ENCODE measurements around the gene UGT2B7. TPM values are rescaled to one million over a fixed set of nuclear protein-coding genes. Genes with fewer than 3 reads are reported as not detected.

Gene UGT2B7
- total RNA-seq, 4 donors from 2014 or later: not detected

- TF ChIP-seq POLR2A (IDR thresholded peaks at IDR 0.05) (no peak), EP300 (IDR thresholded peaks at IDR 0.05) (no peak), CTCF (IDR thresholded peaks at IDR 0.05) (no peak)
- H3K27ac ChIP-seq: no peak overlapping the region
- H3K9me3 ChIP-seq: no peaks in the 10 kb centered on the region
- no peak overlapping the region for H3K4me3 ChIP-seq
- no peak for DNase-seq (ENCODE audit: low spot score in 2 of 2)
- no peaks in the 10 kb centered on the region for H3K36me3 ChIP-seq
- 80% methylated on average over 2 of the region's 2 CpGs for WGBS, 2 donors
- no peaks in the 10 kb centered on the region for H3K27me3 ChIP-seq
- H3K4me1 ChIP-seq: no peaks in the 10 kb centered on the region
Observed at GRCh38 chr4:69115851-69116213, 19.6 kb downstream of the UGT2B7 start.

GRCh38 chr4:69116645-69117321 lies 20.5 kb downstream of the UGT2B7 start:
- DNase-seq (ENCODE audit: low spot score in 2 of 2): no peak
- Histone ChIP-seq H3K4me1 (no peaks in the 10 kb centered on the region), H3K27ac (no peak overlapping the region), H3K27me3 (no peaks in the 10 kb centered on the region), H3K36me3 (no peaks in the 10 kb centered on the region), H3K9me3 (no peaks in the 10 kb centered on the region), H3K4me3 (no peak overlapping the region)
- TF ChIP-seq CTCF (IDR thresholded peaks at IDR 0.05) (no peak), EP300 (IDR thresholded peaks at IDR 0.05) (no peak), POLR2A (IDR thresholded peaks at IDR 0.05) (no peak)
- WGBS, 2 donors: 68 to 70% methylated on average over 10 of the region's 10 CpGs

GRCh38 chr4:69120870-69121269 lies 24.6 kb downstream of the UGT2B7 start:
- TF ChIP-seq CTCF (IDR thresholded peaks at IDR 0.05) (no peak), POLR2A (IDR thresholded peaks at IDR 0.05) (no peak), EP300 (IDR thresholded peaks at IDR 0.05) (no peak)
- no peaks in the 10 kb centered on the region for H3K36me3 ChIP-seq
- no peaks in the 10 kb centered on the region for H3K27me3 ChIP-seq
- 67 to 72% methylated on average over 2 of the region's 2 CpGs for WGBS, 2 donors
- no peaks in the 10 kb centered on the region for H3K4me1 ChIP-seq
- H3K27ac ChIP-seq: no peak overlapping the region
- no peak overlapping the region for H3K4me3 ChIP-seq
- no peak for DNase-seq (ENCODE audit: low spot score in 2 of 2)
- no peaks in the 10 kb centered on the region for H3K9me3 ChIP-seq

GRCh38 chr4:69122476-69122875 lies 26.2 kb downstream of the UGT2B7 start:
- 59 to 72% methylated on average over 3 of the region's 3 CpGs for WGBS, 2 donors
- Histone ChIP-seq H3K4me1 (no peaks in the 10 kb centered on the region), H3K27me3 (no peaks in the 10 kb centered on the region), H3K9me3 (no peaks in the 10 kb centered on the region), H3K27ac (no peak overlapping the region), H3K4me3 (no peak overlapping the region), H3K36me3 (no peaks in the 10 kb centered on the region)
- DNase-seq (ENCODE audit: low spot score in 2 of 2): no peak
- TF ChIP-seq POLR2A (IDR thresholded peaks at IDR 0.05) (no peak), CTCF (IDR thresholded peaks at IDR 0.05) (no peak), EP300 (IDR thresholded peaks at IDR 0.05) (no peak)

- Histone ChIP-seq H3K4me1 (no peaks in the 10 kb centered on the region), H3K27ac (no peak overlapping the region), H3K27me3 (no peaks in the 10 kb centered on the region), H3K36me3 (no peaks in the 10 kb centered on the region), H3K4me3 (no peak overlapping the region), H3K9me3 (no peaks in the 10 kb centered on the region)
- WGBS, 2 donors: 80 to 95% methylated on average over 1 of the region's 1 CpG
- TF ChIP-seq POLR2A (IDR thresholded peaks at IDR 0.05) (no peak), CTCF (IDR thresholded peaks at IDR 0.05) (no peak), EP300 (IDR thresholded peaks at IDR 0.05) (no peak)
- DNase-seq (ENCODE audit: low spot score in 2 of 2): no peak
Observed at GRCh38 chr4:69124941-69125340, 28.7 kb downstream of the UGT2B7 start.

Data from tibial nerve (tissue), 4 donors.